ENCODE results near the gene BRSK1.

DNA sequence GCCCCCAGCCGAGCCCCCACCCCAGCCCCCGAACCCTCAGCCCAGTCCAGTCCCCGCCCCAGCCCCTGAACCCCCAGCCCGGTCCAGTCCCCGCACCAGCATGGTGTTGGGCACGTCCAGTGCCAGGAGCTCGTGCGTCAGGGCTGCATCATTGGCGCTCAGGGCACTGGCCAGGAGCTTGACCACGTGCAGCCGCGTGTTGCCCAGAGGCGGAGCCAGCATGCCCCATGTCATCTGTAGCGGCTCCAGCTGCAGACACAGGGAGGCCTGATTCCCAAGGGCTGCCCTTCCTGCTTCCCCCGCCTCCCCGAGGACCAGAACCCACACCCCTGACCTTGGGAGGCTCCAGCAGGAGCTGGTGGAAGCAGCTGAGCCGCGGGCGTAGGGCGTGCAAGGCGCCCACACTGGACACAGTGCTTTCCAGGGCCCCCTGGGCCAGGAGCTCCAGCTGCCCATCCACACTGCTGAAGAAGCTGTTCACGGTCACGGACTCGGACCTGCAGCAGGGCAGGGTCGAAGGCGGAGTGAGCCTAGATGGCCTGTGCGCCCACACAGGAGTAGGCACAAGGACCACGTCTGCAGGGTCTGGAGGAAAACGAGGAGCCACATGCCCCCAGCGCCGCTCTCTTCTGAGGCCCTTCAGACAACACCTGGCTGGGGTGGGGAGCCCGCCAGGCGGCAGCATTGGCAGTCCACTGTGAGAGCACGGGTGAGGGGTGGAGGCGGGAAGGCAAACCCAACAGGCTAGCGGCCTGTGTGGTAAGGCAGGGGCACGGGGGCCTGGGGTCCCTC is 42.5 kb upstream of the BRSK1 start:
- TF ChIP-seq POLR2AphosphoS5 (IDR thresholded peaks at IDR 0.05; ENCODE audit: borderline replicate concordance, low read depth, low read length) (no peak), EZH2 (IDR thresholded peaks at IDR 0.05) (no peak), FOXP2 (optimal IDR thresholded peaks at IDR 0.05; ENCODE audit: control extremely low read depth, extremely low read length, insufficient read depth) (no peak)

All from SK-N-MC (cell line).